GM18909 (cell line): ENCODE data around the gene AXIN2.
A peak's percentile ranks its signal among the peaks of the same experiment; 100 is the strongest.

Source experiments
- ATAC-seq: cut with Tn5 transposase; IDR thresholded peaks from one replicate; pipeline ENCODE4 v1.9.1; 2021; ENCODE audit warnings: mild to moderate bottlenecking; ENCODE audit not compliant: unreplicated experiment, poor library complexity

The AXIN2 gene, protein sequence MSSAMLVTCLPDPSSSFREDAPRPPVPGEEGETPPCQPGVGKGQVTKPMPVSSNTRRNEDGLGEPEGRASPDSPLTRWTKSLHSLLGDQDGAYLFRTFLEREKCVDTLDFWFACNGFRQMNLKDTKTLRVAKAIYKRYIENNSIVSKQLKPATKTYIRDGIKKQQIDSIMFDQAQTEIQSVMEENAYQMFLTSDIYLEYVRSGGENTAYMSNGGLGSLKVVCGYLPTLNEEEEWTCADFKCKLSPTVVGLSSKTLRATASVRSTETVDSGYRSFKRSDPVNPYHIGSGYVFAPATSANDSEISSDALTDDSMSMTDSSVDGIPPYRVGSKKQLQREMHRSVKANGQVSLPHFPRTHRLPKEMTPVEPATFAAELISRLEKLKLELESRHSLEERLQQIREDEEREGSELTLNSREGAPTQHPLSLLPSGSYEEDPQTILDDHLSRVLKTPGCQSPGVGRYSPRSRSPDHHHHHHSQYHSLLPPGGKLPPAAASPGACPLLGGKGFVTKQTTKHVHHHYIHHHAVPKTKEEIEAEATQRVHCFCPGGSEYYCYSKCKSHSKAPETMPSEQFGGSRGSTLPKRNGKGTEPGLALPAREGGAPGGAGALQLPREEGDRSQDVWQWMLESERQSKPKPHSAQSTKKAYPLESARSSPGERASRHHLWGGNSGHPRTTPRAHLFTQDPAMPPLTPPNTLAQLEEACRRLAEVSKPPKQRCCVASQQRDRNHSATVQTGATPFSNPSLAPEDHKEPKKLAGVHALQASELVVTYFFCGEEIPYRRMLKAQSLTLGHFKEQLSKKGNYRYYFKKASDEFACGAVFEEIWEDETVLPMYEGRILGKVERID

DNA sequence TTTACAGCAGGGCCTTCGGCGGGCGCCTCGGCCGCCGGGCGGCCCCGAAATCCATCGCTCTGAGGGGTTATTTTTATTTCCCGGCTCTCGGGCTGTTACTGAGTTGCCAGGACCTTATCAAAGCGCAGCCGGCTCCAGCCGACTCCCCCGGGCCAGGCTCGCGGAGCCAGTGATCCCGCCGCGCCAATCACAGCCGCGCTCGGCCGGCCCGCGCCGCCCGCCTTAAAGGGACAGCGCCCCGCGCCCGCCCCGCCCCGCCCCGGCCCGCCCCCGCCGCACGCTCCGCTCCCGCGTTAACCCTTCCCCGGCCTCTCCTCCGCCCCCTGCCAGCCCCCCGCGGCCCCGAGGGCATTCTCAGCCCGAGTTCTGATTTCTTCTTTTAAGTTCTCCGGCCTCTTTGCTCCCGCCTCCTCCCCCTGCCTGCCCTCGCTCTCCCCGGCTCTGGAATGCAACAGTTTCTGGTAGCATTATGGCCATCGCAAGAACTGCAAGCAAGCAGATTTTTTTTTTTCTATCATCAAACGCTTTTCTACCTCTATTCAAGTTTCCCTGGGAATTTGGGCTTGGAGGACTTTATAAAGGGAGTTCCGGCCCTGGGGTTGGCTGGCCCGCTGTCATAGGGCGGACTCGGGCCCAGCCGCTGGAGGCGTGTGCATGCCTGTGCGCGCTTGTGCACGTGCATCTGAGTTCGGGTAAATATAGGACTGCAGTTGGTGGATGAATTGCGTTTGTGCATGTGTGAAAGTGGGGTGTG lies at the start of gene AXIN2:
TSS of gene AXIN2 (minus strand) at position 197 of the 754 bp plus-strand sequence. CDS start 3,028 bp downstream, outside the sequence.
- peak; percentile 82 for ATAC-seq

- ATAC-seq = no peak
Observed at GRCh38 chr17:65609749-65610148, 48.3 kb upstream of the AXIN2 start.

- ATAC-seq = no peak
Observed at GRCh38 chr17:65609286-65609685, 47.8 kb upstream of the AXIN2 start.

DNA sequence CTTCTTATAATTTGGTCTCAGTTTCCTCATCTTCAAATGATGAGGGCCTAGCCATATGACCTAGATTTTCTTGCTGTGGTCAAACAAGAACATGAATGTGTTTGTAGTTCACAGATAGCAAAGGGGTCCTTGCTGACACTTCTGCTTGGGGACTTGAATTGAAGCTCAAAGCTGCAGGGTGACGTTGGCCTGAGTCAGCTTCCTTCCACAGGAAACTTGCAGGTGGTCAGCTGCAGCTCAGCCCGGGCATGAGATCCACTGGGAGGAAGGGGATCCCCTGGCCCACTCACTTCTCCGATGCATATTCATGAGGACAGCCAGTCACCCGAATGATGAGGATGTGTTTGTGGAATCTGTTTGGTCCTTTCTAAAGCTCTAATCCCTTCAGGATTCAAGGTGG lies 42.6 kb upstream of the AXIN2 start:
- ATAC-seq = no peak

DNA sequence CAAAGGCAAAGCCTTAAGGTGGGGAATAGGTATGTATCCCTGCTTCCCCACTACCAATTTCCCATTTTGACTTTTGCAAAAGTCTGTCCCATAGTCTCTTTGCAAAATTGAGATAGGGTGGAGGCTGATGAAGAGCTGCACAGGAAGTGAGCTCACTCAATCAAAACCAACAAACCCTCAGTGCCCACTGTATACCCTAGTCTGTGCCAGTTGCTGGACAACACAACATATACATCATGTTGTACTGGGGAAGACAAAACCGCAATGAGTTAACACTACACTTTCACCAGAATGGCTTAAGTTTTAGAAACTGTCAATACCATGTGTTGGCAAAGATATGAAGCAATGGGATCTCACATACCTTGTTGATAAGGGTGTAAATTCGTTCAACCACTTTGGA lies 40.4 kb upstream of the AXIN2 start:
- no peak for ATAC-seq

GRCh38 chr17:65601145-65601544 lies 39.7 kb upstream of the AXIN2 start:
- no peak for ATAC-seq

- ATAC-seq = no peak
Observed at GRCh38 chr17:65600518-65600917, 39.1 kb upstream of the AXIN2 start.

GRCh38 chr17:65599650-65600049 lies 38.2 kb upstream of the AXIN2 start:
- ATAC-seq = no peak

- ATAC-seq = no peak
Observed at GRCh38 chr17:65598746-65599145, 37.3 kb upstream of the AXIN2 start.

GRCh38 chr17:65595071-65595656 lies 33.7 kb upstream of the AXIN2 start:
- ATAC-seq = no peak

- no peak for ATAC-seq
Observed at GRCh38 chr17:65593855-65594845, 32.7 kb upstream of the AXIN2 start.

GRCh38 chr17:65593092-65593854 lies 31.8 kb upstream of the AXIN2 start:
- no peak for ATAC-seq

GRCh38 chr17:65592125-65592965 lies 30.9 kb upstream of the AXIN2 start:
- ATAC-seq = no peak

DNA sequence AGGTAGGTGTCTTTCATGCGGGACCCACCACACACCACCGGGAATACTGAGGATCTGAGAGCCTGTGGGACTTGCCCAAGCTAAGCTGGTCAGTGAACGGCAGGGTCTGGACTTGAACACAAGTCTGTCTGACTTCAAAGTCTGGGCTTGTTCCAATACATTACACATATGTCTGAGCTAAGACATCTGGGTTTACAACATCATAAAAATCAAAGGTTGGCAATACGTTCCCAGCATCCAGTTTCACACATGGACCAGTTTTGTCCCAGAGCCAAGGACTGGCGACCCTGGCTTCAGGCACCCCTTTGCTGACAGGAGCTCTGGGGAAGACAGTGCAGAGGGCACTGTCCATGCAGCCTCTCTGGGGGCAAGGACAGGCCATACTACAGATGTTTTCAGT lies 27.9 kb upstream of the AXIN2 start:
- ATAC-seq = no peak

DNA sequence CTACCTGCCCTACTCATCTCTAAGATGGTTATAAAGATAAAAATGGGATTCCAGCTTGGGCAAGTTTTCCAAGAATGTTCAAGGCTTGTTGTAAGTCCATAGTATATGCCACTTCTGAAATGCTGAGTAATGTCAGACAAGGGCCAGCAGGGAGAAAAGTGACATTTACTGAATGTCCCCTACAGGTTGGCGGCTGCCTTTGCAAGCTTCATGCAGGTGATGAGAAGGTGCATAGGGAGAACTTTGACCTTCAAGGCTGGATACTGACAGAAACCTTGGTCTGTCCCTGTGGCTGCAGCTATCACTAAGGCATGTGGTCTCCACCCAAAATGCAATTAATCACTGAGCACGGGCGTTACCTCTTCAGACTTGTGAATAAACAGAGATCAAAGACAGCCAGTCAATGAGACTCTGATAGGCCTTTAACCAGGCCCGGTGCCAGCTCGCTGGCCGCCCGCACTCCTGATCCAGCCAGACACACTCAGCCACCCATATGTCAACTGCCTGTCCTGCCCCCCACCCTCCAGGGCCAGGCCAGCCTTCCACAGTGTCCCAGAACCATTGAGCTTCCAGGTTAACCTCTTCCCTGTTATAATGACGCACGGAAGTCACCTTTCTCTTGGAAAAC lies 26.8 kb upstream of the AXIN2 start:
- no peak for ATAC-seq

GRCh38 chr17:65587534-65588180 lies 26.2 kb upstream of the AXIN2 start:
- no peak for ATAC-seq

GRCh38 chr17:65586899-65587298 lies 25.5 kb upstream of the AXIN2 start:
- no peak for ATAC-seq
